RWPE2 (cell line): ENCODE measurements around the gene ZXDA.
"Not testable (repeated sequence)": the region's sequence is repeated elsewhere in the genome, so short reads cannot be mapped to it uniquely, and the experiment has no call there.

Experiments
- ATAC-seq: fragments of 200-7000 bp; cut with Tn5 transposase; 3 replicates; pipeline ENCODE4 v1.9.1; 2021; ENCODE audit warnings: low read depth
- DNase-seq: peaks from one replicate; pipeline ENCODE4 v3.0.0-alpha.2; 2020; ENCODE audit warnings: low spot score
- H3K27ac ChIP-seq: fragments of 450-650 bp; 2 replicates; pipeline ENCODE4 v1.5.1; 2017; ENCODE audit warnings: mild to moderate bottlenecking; ENCODE audit not compliant: poor library complexity, severe bottlenecking
- H3K27me3 ChIP-seq: fragments of 250-450 bp; sonication (Bioruptor Pico); 2 replicates; pipeline ENCODE4 v1.5.1; 2021; ENCODE audit warnings: mild to moderate bottlenecking, moderate library complexity; ENCODE audit not compliant: insufficient read depth, poor library complexity, severe bottlenecking
- H3K36me3 ChIP-seq: fragments of 250-450 bp; sonication (Bioruptor Pico); 2 replicates; pipeline ENCODE4 v1.5.1; 2020; ENCODE audit warnings: low read depth, mild to moderate bottlenecking, moderate library complexity
- H3K4me1 ChIP-seq: fragments of 250-450 bp; sonication (Bioruptor Pico); 2 replicates; pipeline ENCODE4 v1.5.1; 2021; ENCODE audit warnings: mild to moderate bottlenecking, moderate library complexity; ENCODE audit not compliant: insufficient read depth, poor library complexity, severe bottlenecking
- H3K4me3 ChIP-seq: fragments of 250-450 bp; sonication (Bioruptor Pico); 2 replicates; pipeline ENCODE4 v1.5.1; 2021; ENCODE audit warnings: mild to moderate bottlenecking, moderate library complexity; ENCODE audit not compliant: severe bottlenecking
- H3K9me3 ChIP-seq: fragments of 250-450 bp; sonication (Bioruptor Pico); 2 replicates; pipeline ENCODE4 v1.5.1; 2021; ENCODE audit warnings: mild to moderate bottlenecking, moderate library complexity; ENCODE audit not compliant: severe bottlenecking
- TF ChIP-seq, protein P1 (sequence below): fragments of 450-650 bp; IDR thresholded peaks from one replicate; pipeline ENCODE4 v1.5.1; 2017; ENCODE audit warnings: mild to moderate bottlenecking, moderate library complexity; ENCODE audit not compliant: poor library complexity, severe bottlenecking

The ZXDA gene

DNA sequence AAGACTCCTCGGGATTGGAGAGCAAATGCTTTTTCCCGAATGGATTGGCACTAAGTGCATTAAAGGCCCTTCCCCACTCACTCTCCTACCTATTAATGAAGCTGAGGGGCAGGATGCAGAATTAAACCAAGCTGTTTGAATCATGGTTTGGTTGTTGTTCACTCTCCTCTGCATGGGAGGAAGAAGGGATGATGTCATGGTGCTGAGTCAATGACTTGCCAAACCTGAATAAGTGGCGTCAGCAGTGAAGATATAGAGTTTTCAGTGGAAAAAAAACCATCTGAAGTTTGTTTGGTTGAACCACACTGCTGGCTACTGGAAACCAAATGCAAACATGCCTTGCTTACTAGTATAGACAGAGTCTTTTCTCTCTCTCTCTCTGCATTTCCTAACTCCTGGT lies 19.8 kb upstream of the ZXDA start:
- Histone ChIP-seq H3K4me1 (no peaks in the 10 kb centered on the region), H3K4me3 (no peak overlapping the region), H3K36me3 (no peaks in the 10 kb centered on the region), H3K27ac (no peak overlapping the region), H3K27me3 (no peaks in the 10 kb centered on the region), H3K9me3 (no peaks in the 10 kb centered on the region)
- DNase-seq (no peak), ATAC-seq (no peak)
- TF ChIP-seq, protein P1, sequence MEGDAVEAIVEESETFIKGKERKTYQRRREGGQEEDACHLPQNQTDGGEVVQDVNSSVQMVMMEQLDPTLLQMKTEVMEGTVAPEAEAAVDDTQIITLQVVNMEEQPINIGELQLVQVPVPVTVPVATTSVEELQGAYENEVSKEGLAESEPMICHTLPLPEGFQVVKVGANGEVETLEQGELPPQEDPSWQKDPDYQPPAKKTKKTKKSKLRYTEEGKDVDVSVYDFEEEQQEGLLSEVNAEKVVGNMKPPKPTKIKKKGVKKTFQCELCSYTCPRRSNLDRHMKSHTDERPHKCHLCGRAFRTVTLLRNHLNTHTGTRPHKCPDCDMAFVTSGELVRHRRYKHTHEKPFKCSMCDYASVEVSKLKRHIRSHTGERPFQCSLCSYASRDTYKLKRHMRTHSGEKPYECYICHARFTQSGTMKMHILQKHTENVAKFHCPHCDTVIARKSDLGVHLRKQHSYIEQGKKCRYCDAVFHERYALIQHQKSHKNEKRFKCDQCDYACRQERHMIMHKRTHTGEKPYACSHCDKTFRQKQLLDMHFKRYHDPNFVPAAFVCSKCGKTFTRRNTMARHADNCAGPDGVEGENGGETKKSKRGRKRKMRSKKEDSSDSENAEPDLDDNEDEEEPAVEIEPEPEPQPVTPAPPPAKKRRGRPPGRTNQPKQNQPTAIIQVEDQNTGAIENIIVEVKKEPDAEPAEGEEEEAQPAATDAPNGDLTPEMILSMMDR: no peak

- no peaks in the 10 kb centered on the region for H3K9me3 ChIP-seq
- H3K27ac ChIP-seq: no peak overlapping the region
- no peaks in the 10 kb centered on the region for H3K4me1 ChIP-seq
- 0 out of 3 replicates have a peak, but pooled peaks have one; percentile 40 for ATAC-seq
- no peak for DNase-seq
- no peaks in the 10 kb centered on the region for H3K27me3 ChIP-seq
- TF ChIP-seq, protein P1: peak; percentile 48
- no peak overlapping the region for H3K4me3 ChIP-seq
- H3K36me3 ChIP-seq: no peaks in the 10 kb centered on the region
These were observed 19.1 kb upstream of the ZXDA start for GRCh38 chrX:57929373-57929772.

- H3K9me3 ChIP-seq: no peaks in the 10 kb centered on the region
- no peak overlapping the region for H3K4me3 ChIP-seq
- TF ChIP-seq, protein P1: no peak
- H3K36me3 ChIP-seq: no peaks in the 10 kb centered on the region
- no peak for ATAC-seq
- H3K4me1 ChIP-seq: no peaks in the 10 kb centered on the region
- DNase-seq: no peak
- H3K27me3 ChIP-seq: no peaks in the 10 kb centered on the region
- H3K27ac ChIP-seq: no peak overlapping the region
These were observed 15.5 kb upstream of the ZXDA start for GRCh38 chrX:57925806-57926205.

GRCh38 chrX:57918750-57919436 lies 8.6 kb upstream of the ZXDA start:
- Histone ChIP-seq H3K27me3 (no peaks in the 10 kb centered on the region), H3K4me3 (no peak overlapping the region), H3K36me3 (no peaks in the 10 kb centered on the region), H3K4me1 (no peaks in the 10 kb centered on the region), H3K27ac (no peak overlapping the region), H3K9me3 (no peaks in the 10 kb centered on the region)
- DNase-seq (no peak), ATAC-seq (peak; percentile 56)
- TF ChIP-seq, protein P1: peak; percentile 32

DNA sequence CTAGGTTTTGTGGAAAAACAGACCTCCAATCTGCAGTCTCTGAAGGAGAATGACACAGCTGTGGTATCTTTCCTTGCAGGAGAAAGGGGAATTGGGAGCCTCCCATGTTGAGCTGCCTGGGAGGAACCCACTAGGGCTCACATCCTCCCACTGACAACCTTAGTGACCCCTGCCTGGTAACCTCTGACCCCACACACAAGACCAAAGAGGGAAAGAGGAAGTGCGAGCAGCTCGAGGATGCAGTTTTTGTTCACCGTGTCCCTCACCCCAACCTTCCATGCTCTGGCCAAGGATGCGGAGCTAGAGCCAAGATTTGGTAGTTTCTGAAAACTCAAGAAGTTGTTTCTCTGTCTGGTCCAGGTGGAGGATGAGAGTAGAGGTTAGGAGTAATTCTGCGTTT lies 5.4 kb upstream of the ZXDA start:
- no peak overlapping the region for H3K4me3 ChIP-seq
- peaks cover 5% of the 10 kb centered on the region for H3K4me1 ChIP-seq
- H3K27me3 ChIP-seq: no peaks in the 10 kb centered on the region
- no peak for ATAC-seq
- H3K9me3 ChIP-seq: no peaks in the 10 kb centered on the region
- H3K27ac ChIP-seq: no peak overlapping the region
- H3K36me3 ChIP-seq: no peaks in the 10 kb centered on the region
- TF ChIP-seq, protein P1: no peak
- no peak for DNase-seq

GRCh38 chrX:57909595-57910286 lies 517 bp downstream of the ZXDA start:
- H3K4me3 ChIP-seq: peak overlapping the region; percentile 36
- peak; percentile 67 for ATAC-seq
- H3K9me3 ChIP-seq, H3K27me3 ChIP-seq, H3K36me3 ChIP-seq, H3K4me1 ChIP-seq, DNase-seq: not testable (repeated sequence)
- peak overlapping the region; percentile 39 for H3K27ac ChIP-seq
